GM12892 (cell line): ENCODE results near the gene HNF4A.

Experiments
- POLR2A ChIP-seq: IDR thresholded peaks from 2 replicates; pipeline ENCODE4 v1.6.1; 2011; ENCODE audit warnings: low read depth, low read length, control low read depth
- POLR2AphosphoS5 ChIP-seq: IDR thresholded peaks from 2 replicates; pipeline ENCODE4 v1.6.1; 2011; ENCODE audit warnings: low read depth, low read length, control low read depth

GRCh38 chr20:44414808-44415207 is 59.3 kb downstream of the HNF4A start:
- TF ChIP-seq POLR2A (no peak), POLR2AphosphoS5 (no peak)
